BLaER1 (cell line): Measurements from ENCODE around the gene GPRC5B.
A peak's percentile ranks its signal among the peaks of the same experiment; 100 is the strongest.

ENCODE experiments used
- H3K27ac ChIP-seq: shearing (Covaris generic); formaldehyde crosslinking; 2 replicates; pipeline ENCODE4 v1.8.1; 2022
- H3K27me3 ChIP-seq: shearing (Covaris generic); formaldehyde crosslinking; 2 replicates; pipeline ENCODE4 v1.8.1; 2022
- H3K36me3 ChIP-seq: shearing (Covaris generic); formaldehyde crosslinking; 2 replicates; pipeline ENCODE4 v1.8.1; 2022
- H3K4me1 ChIP-seq: shearing (Covaris generic); formaldehyde crosslinking; 2 replicates; pipeline ENCODE4 v1.8.1; 2022
- H3K4me2 ChIP-seq: shearing (Covaris generic); formaldehyde crosslinking; 2 replicates; pipeline ENCODE4 v1.8.1; 2022
- H3K4me3 ChIP-seq: shearing (Covaris generic); formaldehyde crosslinking; 2 replicates; pipeline ENCODE4 v1.8.1; 2022
- H3K9ac ChIP-seq: shearing (Covaris generic); formaldehyde crosslinking; 2 replicates; pipeline ENCODE4 v1.8.1; 2022
- H3K9me3 ChIP-seq: shearing (Covaris generic); formaldehyde crosslinking; 2 replicates; pipeline ENCODE4 v1.8.1; 2022
- H4K20me1 ChIP-seq: shearing (Covaris generic); formaldehyde crosslinking; 2 replicates; pipeline ENCODE4 v1.8.1; 2022
- Cebpa-rat ChIP-seq: shearing (Covaris generic); IDR thresholded peaks from 2 replicates; pipeline ENCODE4 v1.8.1; 2022

Gene GPRC5B

GRCh38 chr16:19837331-19837980 is 47.2 kb downstream of the GPRC5B start:
- no peak overlapping the region for H3K4me3 ChIP-seq
- H3K27ac ChIP-seq: no peak overlapping the region
- H3K4me2 ChIP-seq: no peak overlapping the region
- H3K27me3 ChIP-seq: no peaks in the 10 kb centered on the region
- H3K36me3 ChIP-seq: no peaks in the 10 kb centered on the region
- H3K9me3 ChIP-seq: no peaks in the 10 kb centered on the region
- H4K20me1 ChIP-seq: no peaks in the 10 kb centered on the region
- H3K9ac ChIP-seq: no peak overlapping the region
- TF ChIP-seq Cebpa-rat: no peak
- peaks cover 6% of the 10 kb centered on the region for H3K4me1 ChIP-seq

- no peak for TF ChIP-seq Cebpa-rat
- Histone ChIP-seq H3K36me3 (no peaks in the 10 kb centered on the region), H4K20me1 (no peaks in the 10 kb centered on the region), H3K27me3 (no peaks in the 10 kb centered on the region), H3K9me3 (no peaks in the 10 kb centered on the region), H3K27ac (no peak overlapping the region), H3K9ac (no peak overlapping the region), H3K4me3 (no peak overlapping the region), H3K4me1 (peaks cover 6% of the 10 kb centered on the region), H3K4me2 (no peak overlapping the region)
Observed at GRCh38 chr16:19835968-19836421, 48.7 kb downstream of the GPRC5B start.

GRCh38 chr16:19835196-19835595 is 49.5 kb downstream of the GPRC5B start:
- Histone ChIP-seq H3K27ac (no peak overlapping the region), H3K27me3 (no peaks in the 10 kb centered on the region), H3K4me3 (no peak overlapping the region), H3K9ac (no peak overlapping the region), H4K20me1 (no peaks in the 10 kb centered on the region), H3K9me3 (no peaks in the 10 kb centered on the region), H3K36me3 (no peaks in the 10 kb centered on the region), H3K4me1 (no peaks in the 10 kb centered on the region), H3K4me2 (no peak overlapping the region)
- no peak for TF ChIP-seq Cebpa-rat

GRCh38 chr16:19833581-19833980 is 51.1 kb downstream of the GPRC5B start:
- H4K20me1 ChIP-seq: no peaks in the 10 kb centered on the region
- TF ChIP-seq Cebpa-rat: no peak
- no peaks in the 10 kb centered on the region for H3K9me3 ChIP-seq
- H3K27ac ChIP-seq: no peak overlapping the region
- H3K4me2 ChIP-seq: no peak overlapping the region
- no peaks in the 10 kb centered on the region for H3K4me1 ChIP-seq
- no peaks in the 10 kb centered on the region for H3K27me3 ChIP-seq
- no peak overlapping the region for H3K4me3 ChIP-seq
- no peaks in the 10 kb centered on the region for H3K36me3 ChIP-seq
- no peak overlapping the region for H3K9ac ChIP-seq

- H3K9me3 ChIP-seq: no peaks in the 10 kb centered on the region
- H3K4me2 ChIP-seq: no peak overlapping the region
- no peaks in the 10 kb centered on the region for H3K4me1 ChIP-seq
- H3K4me3 ChIP-seq: no peak overlapping the region
- no peaks in the 10 kb centered on the region for H3K36me3 ChIP-seq
- no peaks in the 10 kb centered on the region for H3K27me3 ChIP-seq
- H3K9ac ChIP-seq: no peak overlapping the region
- H3K27ac ChIP-seq: no peak overlapping the region
- TF ChIP-seq Cebpa-rat: no peak
- H4K20me1 ChIP-seq: no peaks in the 10 kb centered on the region
Observed at GRCh38 chr16:19833176-19833575, 51.5 kb downstream of the GPRC5B start.

- no peaks in the 10 kb centered on the region for H4K20me1 ChIP-seq
- H3K4me3 ChIP-seq: no peak overlapping the region
- H3K27me3 ChIP-seq: no peaks in the 10 kb centered on the region
- H3K4me1 ChIP-seq: no peaks in the 10 kb centered on the region
- H3K36me3 ChIP-seq: no peaks in the 10 kb centered on the region
- no peaks in the 10 kb centered on the region for H3K9me3 ChIP-seq
- H3K27ac ChIP-seq: no peak overlapping the region
- no peak overlapping the region for H3K4me2 ChIP-seq
- H3K9ac ChIP-seq: no peak overlapping the region
- no peak for TF ChIP-seq Cebpa-rat
Observed at GRCh38 chr16:19831678-19832077, 53.0 kb downstream of the GPRC5B start.

GRCh38 chr16:19830902-19831560 is 53.6 kb downstream of the GPRC5B start:
- no peak overlapping the region for H3K4me2 ChIP-seq
- no peaks in the 10 kb centered on the region for H3K27me3 ChIP-seq
- H3K27ac ChIP-seq: no peak overlapping the region
- H3K9me3 ChIP-seq: no peaks in the 10 kb centered on the region
- H3K36me3 ChIP-seq: no peaks in the 10 kb centered on the region
- no peak overlapping the region for H3K4me3 ChIP-seq
- no peak overlapping the region for H3K9ac ChIP-seq
- no peaks in the 10 kb centered on the region for H4K20me1 ChIP-seq
- no peaks in the 10 kb centered on the region for H3K4me1 ChIP-seq
- TF ChIP-seq Cebpa-rat: no peak

- TF ChIP-seq Cebpa-rat: no peak
- H3K9me3 ChIP-seq: no peaks in the 10 kb centered on the region
- H3K36me3 ChIP-seq: no peaks in the 10 kb centered on the region
- no peaks in the 10 kb centered on the region for H3K27me3 ChIP-seq
- no peaks in the 10 kb centered on the region for H3K4me1 ChIP-seq
- H3K4me2 ChIP-seq: no peak overlapping the region
- H3K27ac ChIP-seq: no peak overlapping the region
- no peak overlapping the region for H3K9ac ChIP-seq
- H4K20me1 ChIP-seq: no peaks in the 10 kb centered on the region
- H3K4me3 ChIP-seq: no peak overlapping the region
Observed at GRCh38 chr16:19829844-19830692, 54.6 kb downstream of the GPRC5B start.

- no peak overlapping the region for H3K9ac ChIP-seq
- H3K27ac ChIP-seq: no peak overlapping the region
- no peak overlapping the region for H3K4me2 ChIP-seq
- no peaks in the 10 kb centered on the region for H3K36me3 ChIP-seq
- no peaks in the 10 kb centered on the region for H4K20me1 ChIP-seq
- H3K4me3 ChIP-seq: no peak overlapping the region
- TF ChIP-seq Cebpa-rat: no peak
- H3K27me3 ChIP-seq: no peaks in the 10 kb centered on the region
- H3K9me3 ChIP-seq: peaks cover 7% of the 10 kb centered on the region; the same call in 1 of the 2 replicates
- peaks cover 8% of the 10 kb centered on the region; the same call in 1 of the 2 replicates for H3K4me1 ChIP-seq
Observed at GRCh38 chr16:19824216-19824615, 60.4 kb downstream of the GPRC5B start.

- Histone ChIP-seq H4K20me1 (no peaks in the 10 kb centered on the region), H3K36me3 (no peaks in the 10 kb centered on the region), H3K27ac (no peak overlapping the region), H3K4me2 (peak overlapping the region; percentile 19; the same call in 1 of the 2 replicates), H3K27me3 (no peaks in the 10 kb centered on the region), H3K4me3 (no peak overlapping the region), H3K9ac (no peak overlapping the region), H3K9me3 (peaks cover 7% of the 10 kb centered on the region; the same call in 1 of the 2 replicates), H3K4me1 (peaks cover 8% of the 10 kb centered on the region; the same call in 1 of the 2 replicates)
- TF ChIP-seq Cebpa-rat: no peak
Observed at GRCh38 chr16:19823322-19823721, 61.3 kb downstream of the GPRC5B start.
